HG03039 (cell line): Measurements from ENCODE around the gene ZNF208.
"Not testable (repeated sequence)": the region's sequence is repeated elsewhere in the genome, so short reads cannot be mapped to it uniquely, and the experiment has no call there.

Source experiments
- ATAC-seq: cut with Tn5 transposase; IDR thresholded peaks from one replicate; pipeline ENCODE4 v1.9.1; 2021; ENCODE audit warnings: mild to moderate bottlenecking, moderate library complexity; ENCODE audit not compliant: unreplicated experiment

ZNF208 gene

DNA sequence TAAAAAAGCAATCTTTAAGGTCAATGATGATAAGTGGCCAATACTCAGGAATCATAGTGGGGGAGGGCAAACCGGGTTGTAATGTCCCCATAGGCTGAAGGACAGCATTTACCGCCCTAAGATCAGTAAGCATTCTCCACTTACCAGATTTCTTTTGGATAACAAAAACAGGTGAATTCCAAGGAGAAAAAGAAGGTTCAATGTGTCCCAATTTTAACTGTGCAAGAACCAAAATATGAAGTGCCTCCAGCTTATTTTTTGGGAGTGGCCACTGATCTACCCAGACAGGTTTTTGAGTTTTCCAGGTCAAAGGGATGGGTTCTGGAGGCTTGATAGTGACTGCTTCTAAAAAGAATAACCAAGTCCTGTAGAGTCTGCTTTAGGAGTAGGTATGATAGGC is 125.2 kb downstream of the ZNF208 start:
- not testable (repeated sequence) for ATAC-seq

DNA sequence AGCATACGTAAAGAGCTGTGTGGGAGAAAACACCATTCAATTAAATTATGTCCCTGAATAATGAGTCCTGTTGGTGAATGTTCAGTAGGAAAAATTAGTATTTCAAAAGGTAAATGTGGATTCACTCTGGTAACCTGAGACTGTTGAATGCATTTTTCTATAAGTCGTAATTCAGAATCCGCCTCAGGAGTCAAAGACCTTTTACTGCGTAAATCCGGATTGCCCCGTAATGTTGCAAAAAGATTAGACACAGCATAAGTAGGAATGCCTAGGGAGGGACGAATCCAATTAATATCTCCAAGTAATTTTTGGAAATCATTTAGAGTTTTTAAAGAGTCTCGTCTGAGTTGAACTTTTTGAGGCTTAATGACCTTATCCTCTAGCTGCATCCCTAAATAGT is 126.0 kb downstream of the ZNF208 start:
- ATAC-seq: not testable (repeated sequence)

DNA sequence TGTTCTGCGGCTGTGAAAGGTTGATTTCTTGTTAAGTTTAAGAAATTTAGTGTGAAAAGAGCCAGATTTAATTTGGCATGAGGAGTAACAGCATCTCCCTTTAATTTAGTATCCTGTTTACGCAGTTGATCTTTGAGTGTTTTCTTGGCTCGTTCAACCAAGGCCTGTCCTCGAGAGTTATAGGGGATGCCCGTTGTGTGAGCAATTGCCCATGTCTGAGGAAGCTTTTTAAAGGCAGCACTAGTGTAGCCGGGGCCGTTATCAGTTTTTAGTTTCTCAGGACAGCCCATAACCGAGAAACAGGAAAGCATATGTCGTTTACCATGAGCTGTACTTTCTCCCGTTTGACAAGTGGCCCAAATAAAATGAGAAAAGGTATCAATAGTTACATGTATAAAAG is 127.2 kb downstream of the ZNF208 start:
- no peak for ATAC-seq
